ENCODE measurements around the gene DEPDC1.

Gene DEPDC1

GRCh38 chr1:68528243-68528642 lies 31.4 kb upstream of the DEPDC1 start:
- ATAC-seq (ENCODE audit: low read depth) (peak; percentile 89), DNase-seq (ENCODE audit: low spot score) (no peak)
- H3K27me3 ChIP-seq (ENCODE audit: insufficient read depth, poor library complexity, severe bottlenecking) = no peaks in the 10 kb centered on the region
- H3K4me1 ChIP-seq (ENCODE audit: insufficient read depth, poor library complexity, severe bottlenecking) = peaks cover 15% of the 10 kb centered on the region
- peak overlapping the region; percentile 26 for H3K27ac ChIP-seq (ENCODE audit: poor library complexity, severe bottlenecking)
- H3K36me3 ChIP-seq (ENCODE audit: low read depth) = no peaks in the 10 kb centered on the region
- no peak for TF ChIP-seq CTCF (IDR thresholded peaks at IDR 0.05; ENCODE audit: poor library complexity, severe bottlenecking)
- no peaks in the 10 kb centered on the region for H3K9me3 ChIP-seq (ENCODE audit: severe bottlenecking)
- H3K4me3 ChIP-seq (ENCODE audit: severe bottlenecking) = no peak overlapping the region

- Histone ChIP-seq H3K9me3 (ENCODE audit: severe bottlenecking) (no peaks in the 10 kb centered on the region), H3K4me1 (ENCODE audit: insufficient read depth, poor library complexity, severe bottlenecking) (peaks cover 15% of the 10 kb centered on the region), H3K4me3 (ENCODE audit: severe bottlenecking) (no peak overlapping the region), H3K27me3 (ENCODE audit: insufficient read depth, poor library complexity, severe bottlenecking) (no peaks in the 10 kb centered on the region), H3K36me3 (ENCODE audit: low read depth) (no peaks in the 10 kb centered on the region), H3K27ac (ENCODE audit: poor library complexity, severe bottlenecking) (no peak overlapping the region)
- ATAC-seq (ENCODE audit: low read depth) = peak; percentile 63
- TF ChIP-seq CTCF (IDR thresholded peaks at IDR 0.05; ENCODE audit: poor library complexity, severe bottlenecking) = no peak
- DNase-seq (ENCODE audit: low spot score) = no peak
These were observed 28.9 kb upstream of the DEPDC1 start for GRCh38 chr1:68525781-68526180.

GRCh38 chr1:68521286-68521685 lies 24.4 kb upstream of the DEPDC1 start:
- Histone ChIP-seq H3K36me3 (ENCODE audit: low read depth) (no peaks in the 10 kb centered on the region), H3K9me3 (ENCODE audit: severe bottlenecking) (no peaks in the 10 kb centered on the region), H3K4me1 (ENCODE audit: insufficient read depth, poor library complexity, severe bottlenecking) (peaks cover 15% of the 10 kb centered on the region), H3K4me3 (ENCODE audit: severe bottlenecking) (no peak overlapping the region), H3K27ac (ENCODE audit: poor library complexity, severe bottlenecking) (no peak overlapping the region), H3K27me3 (ENCODE audit: insufficient read depth, poor library complexity, severe bottlenecking) (no peaks in the 10 kb centered on the region)
- no peak for DNase-seq (ENCODE audit: low spot score)
- no peak for TF ChIP-seq CTCF (IDR thresholded peaks at IDR 0.05; ENCODE audit: poor library complexity, severe bottlenecking)
- ATAC-seq (ENCODE audit: low read depth) = no peak

- TF ChIP-seq CTCF (IDR thresholded peaks at IDR 0.05; ENCODE audit: poor library complexity, severe bottlenecking) = no peak
These were observed 19.2 kb upstream of the DEPDC1 start for GRCh38 chr1:68516066-68516465.

GRCh38 chr1:68511254-68511653 lies 14.4 kb upstream of the DEPDC1 start:
- DNase-seq (ENCODE audit: low spot score) (no peak), ATAC-seq (ENCODE audit: low read depth) (no peak)
- H3K36me3 ChIP-seq (ENCODE audit: low read depth) = no peaks in the 10 kb centered on the region
- no peak for TF ChIP-seq CTCF (IDR thresholded peaks at IDR 0.05; ENCODE audit: poor library complexity, severe bottlenecking)
- no peak overlapping the region for H3K4me3 ChIP-seq (ENCODE audit: severe bottlenecking)
- no peaks in the 10 kb centered on the region for H3K27me3 ChIP-seq (ENCODE audit: insufficient read depth, poor library complexity, severe bottlenecking)
- no peak overlapping the region for H3K27ac ChIP-seq (ENCODE audit: poor library complexity, severe bottlenecking)
- peaks cover 4% of the 10 kb centered on the region for H3K9me3 ChIP-seq (ENCODE audit: severe bottlenecking)
- no peaks in the 10 kb centered on the region for H3K4me1 ChIP-seq (ENCODE audit: insufficient read depth, poor library complexity, severe bottlenecking)

More at GRCh38 chr1:68516066-68516465, 19.2 kb upstream of the DEPDC1 start:
- Histone ChIP-seq H3K9me3 (ENCODE audit: severe bottlenecking) (peaks cover 4% of the 10 kb centered on the region), H3K4me1 (ENCODE audit: insufficient read depth, poor library complexity, severe bottlenecking) (no peaks in the 10 kb centered on the region), H3K27ac (ENCODE audit: poor library complexity, severe bottlenecking) (no peak overlapping the region), H3K27me3 (ENCODE audit: insufficient read depth, poor library complexity, severe bottlenecking) (no peaks in the 10 kb centered on the region), H3K36me3 (ENCODE audit: low read depth) (no peaks in the 10 kb centered on the region), H3K4me3 (ENCODE audit: severe bottlenecking) (no peak overlapping the region)
- no peak for DNase-seq (ENCODE audit: low spot score)
- 0 out of 3 replicates have a peak, but pooled peaks have one; percentile 17 for ATAC-seq (ENCODE audit: low read depth)

Measured in RWPE2 (cell line).